OCI-LY3 (cell line): ENCODE measurements around the gene HSD17B2.

Experiments used
- H2AFZ ChIP-seq: fragments of 200-600, 300-600 bp; shearing (Covaris generic); 2 replicates; pipeline ENCODE4 v1.6.0; 2014; ENCODE audit warnings: antibody characterized with exemption, low read depth, low read length
- H3K27ac ChIP-seq: fragments of 200-600, 300-600 bp; sonication (generic); 2 replicates; pipeline ENCODE4 v1.5.1; 2014; ENCODE audit warnings: mild to moderate bottlenecking, low read length, moderate library complexity, mixed read lengths
- H3K27me3 ChIP-seq: fragments of 200-600, 300-600 bp; sonication (generic); 2 replicates; pipeline ENCODE4 v1.6.1; 2014; ENCODE audit warnings: low read depth, low read length, mixed read lengths
- H3K36me3 ChIP-seq: fragments of 200-600, 300-600 bp; sonication (generic); replicated peaks from 2 replicates; pipeline ENCODE3; 2014; ENCODE audit warnings: low read depth, low read length, mixed read lengths
- H3K4me1 ChIP-seq: fragments of 300-600, 200-600 bp; sonication (generic); 2 replicates; pipeline ENCODE4 v1.6.1; 2014; ENCODE audit warnings: low read length, mixed read lengths
- H3K4me2 ChIP-seq: fragments of 200-600, 300-600 bp; sonication (generic); 2 replicates; pipeline ENCODE4 v1.6.1; 2014; ENCODE audit warnings: low read length, mixed read lengths
- H3K4me3 ChIP-seq: fragments of 300-600, 200-600 bp; sonication (generic); 2 replicates; pipeline ENCODE4 v1.5.1; 2014; ENCODE audit warnings: antibody characterized with exemption, mild to moderate bottlenecking, low read length, moderate library complexity
- H3K79me2 ChIP-seq: fragments of 300-600, 200-600 bp; shearing (Covaris generic); 2 replicates; pipeline ENCODE4 v1.6.1; 2014; ENCODE audit warnings: mild to moderate bottlenecking, low read length, mixed read lengths
- H3K9ac ChIP-seq: fragments of 300-600, 200-600 bp; shearing (Covaris generic); 2 replicates; pipeline ENCODE4 v1.6.0; 2014; ENCODE audit warnings: mild to moderate bottlenecking, low read length, moderate library complexity
- H3K9me3 ChIP-seq: fragments of 200-600, 300-600 bp; shearing (Covaris generic); 2 replicates; pipeline ENCODE4 v1.6.1; 2014; ENCODE audit warnings: low read length, mixed read lengths; ENCODE audit not compliant: insufficient read depth
- H4K20me1 ChIP-seq: fragments of 200-600, 300-600 bp; sonication (generic); 2 replicates; pipeline ENCODE4 v1.6.1; 2016; ENCODE audit warnings: low read length, mixed read lengths; ENCODE audit not compliant: insufficient read depth
- CTCF ChIP-seq: fragments of 200-600, 300-600 bp; sonication (generic); IDR thresholded peaks from 2 replicates; pipeline ENCODE4 v1.5.1; 2014; ENCODE audit warnings: antibody characterized with exemption, low read length, low read depth
- EZH2phosphoT487 ChIP-seq: fragments of 200-600 bp; shearing (Covaris generic); IDR thresholded peaks from 2 replicates; pipeline ENCODE4 v1.6.1; 2018; ENCODE audit warnings: antibody characterized with exemption, mixed run types, low read depth

The HSD17B2 gene

GRCh38 chr16:82147546-82147945 lies 112.5 kb downstream of the HSD17B2 start:
- Histone ChIP-seq H2AFZ (no peak overlapping the region), H3K36me3 (peaks cover 29% of the 10 kb centered on the region), H3K9ac (no peak overlapping the region), H3K4me3 (no peak overlapping the region), H3K4me2 (no peak overlapping the region), H3K79me2 (no peaks in the 10 kb centered on the region), H3K9me3 (no peaks in the 10 kb centered on the region), H3K27ac (no peak overlapping the region), H4K20me1 (no peaks in the 10 kb centered on the region; the same call in 1 of the 2 replicates), H3K4me1 (no peaks in the 10 kb centered on the region), H3K27me3 (no peaks in the 10 kb centered on the region)
- no peak for TF ChIP-seq CTCF
- TF ChIP-seq EZH2phosphoT487 = no peak
